ENCODE data around the gene KCNH2. TPM values are rescaled to one million over a fixed set of nuclear protein-coding genes. Genes with fewer than 3 reads are reported as not detected.

Gene KCNH2
- total and polyA plus RNA-seq, 2 of the 13 experiments (the other 11 are each of a cell fraction or from before 2014, with no cell fraction given) = 0.09 to 0.11 TPM

GRCh38 chr7:150994141-150994837 is 16.2 kb upstream of the KCNH2 start (continued):
- TF ChIP-seq ZNF687 (CRISPR knock-in tag; IDR thresholded peaks at IDR 0.05) (peak; percentile 65), ZNF234 (CRISPR knock-in tag; conservative IDR thresholded peaks at IDR 0.05) (no peak), ZFY (CRISPR knock-in tag; IDR thresholded peaks at IDR 0.05) (peak; percentile 30; the same call in 1 of the 2 replicates)

- Histone ChIP-seq H3K9ac (ENCODE audit: insufficient read depth, low read depth, low read length) (no peak overlapping the region), H3K4me3 (replicated peaks in 1 of 3; ENCODE audit: insufficient read depth in 1 of 3, low read depth in 2 of 3, low read length in 3 of 3) (no peak overlapping the region), H3K4me2 (ENCODE audit: low read depth, low read length) (no peak overlapping the region), H3K27ac (ENCODE audit: extremely low read length, insufficient read depth, low read length) (no peak overlapping the region), H3K4me1 (ENCODE audit: insufficient read depth, low read length) (peaks cover 11% of the 10 kb centered on the region; the same call in 1 of the 2 replicates), H4K20me1 (ENCODE audit: insufficient read depth, low read length) (no peaks in the 10 kb centered on the region), H2AFZ (ENCODE audit: low read length) (no peak overlapping the region), H3K36me3 (replicated peaks in 1 of 2; ENCODE audit: control insufficient read depth in 1 of 2, insufficient read depth in 2 of 2, low read length in 2 of 2) (no peaks in the 10 kb centered on the region), H3K27me3 (ENCODE audit: control insufficient read depth in 1 of 2, insufficient read depth in 2 of 2, low read length in 2 of 2) (peaks cover 4 to 42% of the 10 kb centered on the region in 2 experiments; a peak in 4 of 5 replicates), H3K79me2 (ENCODE audit: insufficient read depth, low read length) (no peaks in the 10 kb centered on the region), H3K9me3 (ENCODE audit: low read length) (no peaks in the 10 kb centered on the region)
- CTCF ChIA-PET (ENCODE audit: low intra/inter-chr PET ratio, low total read pairs) = no interaction called here
- in situ Hi-C loops (cut with HindIII; ENCODE audit: extremely low pct_ligation_motif_present, low pct_unique_long_range_greater_than_20kb) (no loop called here), intact Hi-C loops (cut with micrococcal nuclease; ENCODE audit: unreplicated experiment) (no loop called here)
- DNase-seq (ENCODE audit: low spot score) = no peak
- no TSS peak for BruUV-seq (replicated peaks)
- no peak for ATAC-seq
- POLR2A ChIA-PET = no interaction called here
- 41% methylated on average over 3 of the region's 14 CpGs for WGBS (ENCODE audit: low lambda C conversion rate)
- no peak for FAIRE-seq
- no peak for TF ChIP-seq ZBTB20 (CRISPR knock-in tag; IDR thresholded peaks at IDR 0.05; ENCODE audit: borderline replicate concordance, low read depth)
- TF ChIP-seq TFAP4 (IDR thresholded peaks at IDR 0.05; ENCODE audit: borderline replicate concordance, low read depth) = no peak
- no peak for TF ChIP-seq RBM22 (optimal IDR thresholded peaks at IDR 0.05; ENCODE audit: low read length)
- TF ChIP-seq ARID3A (IDR thresholded peaks at IDR 0.05; ENCODE audit: low read depth, low read length) = no peak
- no peak for TF ChIP-seq PAX8 (CRISPR knock-in tag; IDR thresholded peaks at IDR 0.05; ENCODE audit: borderline replicate concordance)
- TF ChIP-seq ZNF335 (CRISPR knock-in tag; IDR thresholded peaks at IDR 0.05) = no peak
- TF ChIP-seq ATF2 (CRISPR knock-in tag; IDR thresholded peaks at IDR 0.05) = no peak
- TF ChIP-seq ZNF136 (CRISPR knock-in tag; IDR thresholded peaks at IDR 0.05; ENCODE audit: low read depth) = no peak
- no peak for TF ChIP-seq ZNF30 (CRISPR knock-in tag; IDR thresholded peaks at IDR 0.05)
- TF ChIP-seq KLF9 (CRISPR knock-in tag; IDR thresholded peaks at IDR 0.05; ENCODE audit: low read depth) = no peak
- TF ChIP-seq CHD4 (IDR thresholded peaks at IDR 0.05; ENCODE audit: borderline replicate concordance, low read length) = no peak
- no peak for TF ChIP-seq ZSCAN9 (CRISPR knock-in tag; IDR thresholded peaks at IDR 0.05; ENCODE audit: borderline replicate concordance)
- no peak for TF ChIP-seq ZNF564 (CRISPR knock-in tag; IDR thresholded peaks at IDR 0.05)
These were observed 15.4 kb upstream of the KCNH2 start for GRCh38 chr7:150993511-150993910.

Data from HepG2 (cell line).